ENCODE measurements around the gene LIPT2. TPM values are rescaled to one million over a fixed set of nuclear protein-coding genes. Genes with fewer than 3 reads are reported as not detected.

The LIPT2 gene
- total and polyA plus RNA-seq, 3 donors from 2014 or later = 25.0 to 43.1 (median 32.6) TPM

GRCh38 chr11:74524978-74525377, 31.5 kb upstream of the LIPT2 start:
- H3K4me3 ChIP-seq = no peak overlapping the region
- no peaks in the 10 kb centered on the region for H3K4me1 ChIP-seq
- intact Hi-C loops (cut with DNase I; ENCODE audit: low total_unique reads) = no loop called here
- H3K9me3 ChIP-seq = no peaks in the 10 kb centered on the region
- no peaks in the 10 kb centered on the region for H3K27me3 ChIP-seq
- no peak overlapping the region for H3K27ac ChIP-seq
- no peak for TF ChIP-seq POLR2A (IDR thresholded peaks at IDR 0.05)
- TF ChIP-seq, protein P1, sequence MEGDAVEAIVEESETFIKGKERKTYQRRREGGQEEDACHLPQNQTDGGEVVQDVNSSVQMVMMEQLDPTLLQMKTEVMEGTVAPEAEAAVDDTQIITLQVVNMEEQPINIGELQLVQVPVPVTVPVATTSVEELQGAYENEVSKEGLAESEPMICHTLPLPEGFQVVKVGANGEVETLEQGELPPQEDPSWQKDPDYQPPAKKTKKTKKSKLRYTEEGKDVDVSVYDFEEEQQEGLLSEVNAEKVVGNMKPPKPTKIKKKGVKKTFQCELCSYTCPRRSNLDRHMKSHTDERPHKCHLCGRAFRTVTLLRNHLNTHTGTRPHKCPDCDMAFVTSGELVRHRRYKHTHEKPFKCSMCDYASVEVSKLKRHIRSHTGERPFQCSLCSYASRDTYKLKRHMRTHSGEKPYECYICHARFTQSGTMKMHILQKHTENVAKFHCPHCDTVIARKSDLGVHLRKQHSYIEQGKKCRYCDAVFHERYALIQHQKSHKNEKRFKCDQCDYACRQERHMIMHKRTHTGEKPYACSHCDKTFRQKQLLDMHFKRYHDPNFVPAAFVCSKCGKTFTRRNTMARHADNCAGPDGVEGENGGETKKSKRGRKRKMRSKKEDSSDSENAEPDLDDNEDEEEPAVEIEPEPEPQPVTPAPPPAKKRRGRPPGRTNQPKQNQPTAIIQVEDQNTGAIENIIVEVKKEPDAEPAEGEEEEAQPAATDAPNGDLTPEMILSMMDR (IDR thresholded peaks at IDR 0.05) = no peak
- WGBS, 2 donors = 41 to 55% methylated on average over 2 of the region's 2 CpGs
- DNase-seq = no peak
- no peaks in the 10 kb centered on the region for H3K36me3 ChIP-seq (ENCODE audit: low read depth, missing control alignments)

GRCh38 chr11:74524501-74524900, 31.0 kb upstream of the LIPT2 start:
- TF ChIP-seq, protein P1 (IDR thresholded peaks at IDR 0.05) = no peak
- no peak for TF ChIP-seq POLR2A (IDR thresholded peaks at IDR 0.05)
- Histone ChIP-seq H3K9me3 (no peaks in the 10 kb centered on the region), H3K4me1 (no peaks in the 10 kb centered on the region), H3K27me3 (no peaks in the 10 kb centered on the region), H3K27ac (no peak overlapping the region), H3K36me3 (ENCODE audit: low read depth, missing control alignments) (no peaks in the 10 kb centered on the region), H3K4me3 (no peak overlapping the region)
- WGBS, 2 donors = 75 to 82% methylated on average over 5 of the region's 5 CpGs
- intact Hi-C loops (cut with DNase I; ENCODE audit: low total_unique reads) = no loop called here
- DNase-seq = no peak

DNA sequence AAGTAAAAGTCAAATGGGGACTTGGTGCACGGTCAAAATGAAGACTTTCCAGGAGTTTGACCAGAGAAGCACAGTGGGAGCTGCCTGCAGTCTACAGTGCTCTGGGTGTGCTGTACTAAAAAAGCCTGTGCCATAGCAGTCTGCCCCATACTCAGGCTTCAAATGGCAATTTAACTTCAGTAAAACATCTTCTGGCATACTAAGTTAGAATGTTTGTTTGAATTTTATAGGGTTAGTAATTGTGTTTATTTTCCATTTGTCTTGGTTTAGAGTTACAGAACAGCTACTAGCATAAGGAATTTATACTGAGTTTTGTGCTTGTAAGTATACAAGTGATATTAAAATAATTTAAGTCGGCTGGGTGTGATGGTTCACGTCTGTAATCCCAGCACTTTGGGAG, 29.3 kb upstream of the LIPT2 start:
- no peak for DNase-seq
- intact Hi-C loops (cut with DNase I; ENCODE audit: low total_unique reads) = no loop called here
- no peak overlapping the region for H3K4me3 ChIP-seq
- H3K27me3 ChIP-seq = no peaks in the 10 kb centered on the region
- H3K36me3 ChIP-seq (ENCODE audit: low read depth, missing control alignments) = no peaks in the 10 kb centered on the region
- H3K4me1 ChIP-seq = no peaks in the 10 kb centered on the region
- TF ChIP-seq POLR2A (IDR thresholded peaks at IDR 0.05) = no peak
- TF ChIP-seq, protein P1 (IDR thresholded peaks at IDR 0.05) = no peak
- WGBS, 2 donors = 77 to 88% methylated on average over 3 of the region's 3 CpGs
- H3K27ac ChIP-seq = no peak overlapping the region
- no peaks in the 10 kb centered on the region for H3K9me3 ChIP-seq

DNA sequence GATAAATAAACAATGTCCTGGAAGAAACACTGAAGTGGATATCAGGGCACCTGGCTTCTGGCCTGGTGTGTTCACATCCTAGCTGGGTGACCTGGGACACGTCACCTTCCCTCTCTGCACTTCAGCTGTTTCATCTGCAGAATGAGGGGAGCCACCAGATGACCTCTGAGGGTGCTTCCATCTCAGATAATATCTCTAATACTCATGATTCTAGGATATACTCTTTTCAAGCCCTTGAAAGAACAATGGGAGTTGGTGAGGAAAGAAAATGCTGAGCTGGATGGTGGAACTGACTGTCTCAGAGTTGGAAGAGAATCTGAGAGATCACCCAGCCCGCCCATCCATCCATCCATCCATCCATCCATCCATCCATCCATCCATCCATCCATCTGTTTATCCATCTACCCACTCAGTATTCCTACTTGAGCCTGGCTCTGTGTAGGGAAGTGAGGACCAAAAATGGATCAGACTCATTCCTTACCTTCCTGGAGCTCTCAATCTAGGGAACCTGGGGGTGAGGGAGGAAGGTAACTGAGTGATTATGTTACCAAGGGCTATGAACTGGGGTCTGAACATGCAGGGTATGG, 28.2 kb upstream of the LIPT2 start:
- Histone ChIP-seq H3K36me3 (ENCODE audit: low read depth, missing control alignments) (no peaks in the 10 kb centered on the region), H3K4me3 (no peak overlapping the region), H3K27ac (no peak overlapping the region), H3K27me3 (no peaks in the 10 kb centered on the region), H3K9me3 (no peaks in the 10 kb centered on the region), H3K4me1 (no peaks in the 10 kb centered on the region)
- 89 to 94% methylated on average over 2 of the region's 2 CpGs for WGBS, 2 donors
- TF ChIP-seq, protein P1 (IDR thresholded peaks at IDR 0.05) = no peak
- TF ChIP-seq POLR2A (IDR thresholded peaks at IDR 0.05) = no peak
- intact Hi-C loops (cut with DNase I; ENCODE audit: low total_unique reads) = no loop called here
- DNase-seq = no peak
